Cardiac ventricle fibroblast (primary cell): ENCODE data around the gene RAB43. TPM values are rescaled to one million over a fixed set of nuclear protein-coding genes. Genes with fewer than 3 reads are reported as not detected.

Experiments
- total RNA-seq: library from RNA; depleted of rRNA; stranded (reverse); fragments of >200 nt; gene quantifications from 2 replicates; pipeline ENCODE4 v1.2.3, GENCODE V29; 2015

The RAB43 gene
- 11.3 and 18.5 TPM in 2 replicates for total RNA-seq

DNA sequence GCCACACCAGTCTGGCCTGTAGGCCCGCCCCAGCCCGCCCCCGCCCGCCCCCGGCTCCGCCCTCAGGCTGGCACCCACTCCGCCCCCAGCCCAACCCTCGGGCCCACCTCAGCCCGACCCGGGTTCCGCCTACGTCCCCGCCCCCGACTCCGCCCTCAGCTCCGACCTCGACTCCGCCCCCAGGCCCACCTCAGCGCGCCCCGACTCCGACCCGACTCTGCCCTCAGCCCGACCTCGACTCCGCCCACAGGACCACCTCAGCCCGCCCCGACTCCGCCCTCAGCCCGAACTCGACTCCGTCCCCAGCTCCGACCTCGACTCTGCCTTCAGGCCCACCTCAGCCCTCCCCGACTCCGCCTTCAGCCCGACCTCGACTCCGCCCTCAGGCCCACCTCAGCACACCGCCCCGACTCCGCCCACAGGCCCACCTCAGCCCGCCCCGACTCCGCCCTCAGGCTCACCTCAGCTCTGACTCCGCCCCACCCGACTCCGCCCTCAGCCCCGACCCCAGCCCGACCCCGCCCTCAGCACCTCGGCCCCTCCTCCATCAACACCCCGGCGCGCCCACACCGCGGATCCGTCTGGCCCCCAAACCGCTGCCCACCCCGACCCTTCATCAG lies at the start of gene RAB43:
RAB43 (minus strand) TSS at position 13 of the 620 bp plus-strand sequence. CDS start 315 bp downstream, outside the sequence.

DNA sequence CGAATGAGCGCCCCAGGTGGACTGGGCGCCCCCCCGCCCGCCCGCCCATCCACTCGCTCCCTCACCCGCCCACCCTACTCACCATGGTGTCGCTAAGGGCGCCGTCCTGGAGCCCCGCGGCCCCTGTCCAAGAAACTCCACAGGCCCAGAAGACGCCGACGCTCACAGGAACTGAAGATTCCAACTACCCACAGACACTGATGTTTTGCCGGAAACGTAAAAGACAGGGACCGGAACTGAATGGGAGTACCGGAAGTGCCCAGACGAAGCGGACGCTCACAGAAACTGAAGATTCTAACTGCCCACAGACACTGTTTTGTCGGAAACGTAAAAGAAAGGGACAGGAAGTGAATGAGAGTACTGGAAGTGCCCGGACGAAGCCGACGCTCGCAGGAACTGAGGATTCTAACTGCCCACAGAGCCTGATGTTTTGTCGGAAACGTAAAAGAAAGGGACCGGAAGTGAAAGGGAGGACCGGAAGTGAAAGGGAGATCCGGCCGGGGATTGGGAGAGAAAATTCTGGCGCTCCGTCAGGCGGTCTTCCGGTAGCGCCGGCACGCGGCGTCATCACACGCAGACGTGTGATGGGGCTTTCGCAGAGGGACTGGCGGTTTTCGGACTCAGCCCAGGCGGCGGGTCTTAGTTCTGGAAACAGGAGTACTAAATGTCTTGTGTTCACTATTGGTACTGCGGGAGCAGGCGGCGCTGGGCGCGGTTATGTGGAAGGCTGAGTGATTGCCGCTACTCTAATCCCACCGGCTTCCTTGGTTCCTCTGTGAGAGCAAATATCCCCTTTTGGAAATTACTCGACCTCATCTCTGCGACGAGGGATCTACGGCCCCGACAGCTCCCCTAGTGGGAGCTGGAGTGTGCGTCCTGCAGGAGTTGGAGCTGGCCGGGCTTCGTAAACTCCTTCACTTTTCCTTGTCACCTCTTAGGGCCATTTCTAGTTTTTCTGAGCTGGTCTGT lies 39.6 kb upstream of the RAB43 start, which contains the start of gene ISY1:
ISY1 (minus strand) TSS at position 173 of the 969 bp plus-strand sequence; CDS start at position 85, 88 bp downstream.

DNA sequence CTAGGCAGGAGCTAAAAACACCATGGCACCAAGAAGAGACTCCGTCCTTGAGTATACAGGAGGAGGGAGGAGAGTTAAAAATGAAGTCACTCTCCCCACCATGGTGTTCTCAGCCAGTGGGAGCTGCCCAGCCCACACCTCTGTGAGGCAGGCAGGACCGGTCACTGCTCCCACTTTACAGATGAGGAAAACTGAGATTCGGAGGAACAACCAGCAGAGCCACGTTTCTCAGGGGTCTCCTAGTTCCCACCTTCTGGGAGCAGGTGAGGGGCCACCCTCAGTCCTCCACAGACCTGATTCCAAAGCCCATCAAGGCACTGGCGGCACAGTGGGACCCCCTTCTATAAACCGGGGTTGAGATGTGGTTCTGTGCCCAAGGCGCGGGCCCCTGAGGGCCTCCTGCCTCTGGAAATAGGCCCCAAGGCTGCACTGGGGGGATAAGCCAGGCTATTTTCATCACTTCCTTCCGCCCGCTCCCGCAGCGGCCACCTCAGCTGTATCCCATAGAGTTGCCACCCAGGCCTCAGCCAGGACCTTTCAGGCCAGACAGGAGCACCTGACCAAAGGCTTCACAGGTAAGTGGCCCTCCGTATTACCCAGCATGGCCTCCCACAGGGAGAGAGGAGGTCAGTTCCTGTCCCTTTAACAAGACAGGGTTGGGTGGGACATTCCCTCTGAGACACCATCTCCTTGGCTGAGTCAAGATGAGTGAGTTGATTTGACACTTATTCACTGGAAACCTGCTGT lies 61.2 kb downstream of the RAB43 start, which contains the start of gene GP9:
GP9 (plus strand) TSS at position 504 of the 747 bp plus-strand sequence. CDS start 961 bp downstream, outside the sequence.

Other genes with a start within 250 kb of the RAB43 start
- gene ACAD9, start 242.2 kb downstream of the RAB43 start, total RNA-seq, result 27.1 and 31.5 TPM in 2 replicates
- gene CFAP92, start 127.7 kb downstream of the RAB43 start, total RNA-seq, result not detected in 2 replicates
- 0.06 TPM in 1 of 2 replicates, not detected in the other for gene EFCC1, start 120.5 kb downstream of the RAB43 start, total RNA-seq
- gene GP9, start 61.0 kb downstream of the RAB43 start, total RNA-seq, result not detected in 2 replicates
- 16.0 and 17.2 TPM in 2 replicates for gene ISY1, start 39.3 kb upstream of the RAB43 start, total RNA-seq
- 208 and 256 TPM in 2 replicates for gene CNBP, start 62.1 kb upstream of the RAB43 start, total RNA-seq
- 164 and 169 TPM in 2 replicates for gene COPG1, start 127.8 kb upstream of the RAB43 start, total RNA-seq
- gene HMCES, start 157.1 kb upstream of the RAB43 start, total RNA-seq, result 10.1 and 11.4 TPM in 2 replicates